HG02870 (cell line): ENCODE data around the gene ST3GAL5.
A peak's percentile ranks its signal among the peaks of the same experiment; 100 is the strongest.
"Not testable (repeated sequence)": the region's sequence is repeated elsewhere in the genome, so short reads cannot be mapped to it uniquely, and the experiment has no call there.

ENCODE experiments used
- ATAC-seq: cut with Tn5 transposase; IDR thresholded peaks from one replicate; pipeline ENCODE4 v1.9.1; 2021; ENCODE audit warnings: mild to moderate bottlenecking, moderate library complexity; ENCODE audit not compliant: unreplicated experiment

ST3GAL5 gene

GRCh38 chr2:85840091-85840490, 48.7 kb downstream of the ST3GAL5 start:
- ATAC-seq = no peak

DNA sequence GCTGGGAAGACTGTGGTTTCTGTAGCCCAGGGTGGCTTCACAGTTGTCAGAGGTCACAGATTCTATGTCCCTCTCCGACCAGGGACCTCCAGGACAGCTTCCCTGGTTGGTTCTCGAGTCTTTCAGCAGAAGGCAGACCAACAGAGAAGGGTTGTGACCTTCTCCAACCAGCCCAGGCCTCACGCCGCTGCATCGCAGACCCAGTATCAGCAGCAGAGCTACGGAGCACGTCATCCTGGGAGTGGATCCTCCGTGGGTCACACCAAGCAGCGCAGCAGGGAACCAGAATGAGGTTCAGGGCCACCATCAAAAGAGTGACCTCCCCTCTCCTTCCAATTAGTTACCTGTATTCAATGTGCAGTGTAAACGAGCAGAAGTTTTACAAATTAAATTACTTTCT, 49.3 kb downstream of the ST3GAL5 start:
- ATAC-seq = no peak

- no peak for ATAC-seq
These were observed 50.1 kb downstream of the ST3GAL5 start for GRCh38 chr2:85838641-85839040.

GRCh38 chr2:85838181-85838580, 50.6 kb downstream of the ST3GAL5 start:
- no peak for ATAC-seq

- ATAC-seq = no peak
These were observed 54.3 kb downstream of the ST3GAL5 start for GRCh38 chr2:85834466-85834865.

DNA sequence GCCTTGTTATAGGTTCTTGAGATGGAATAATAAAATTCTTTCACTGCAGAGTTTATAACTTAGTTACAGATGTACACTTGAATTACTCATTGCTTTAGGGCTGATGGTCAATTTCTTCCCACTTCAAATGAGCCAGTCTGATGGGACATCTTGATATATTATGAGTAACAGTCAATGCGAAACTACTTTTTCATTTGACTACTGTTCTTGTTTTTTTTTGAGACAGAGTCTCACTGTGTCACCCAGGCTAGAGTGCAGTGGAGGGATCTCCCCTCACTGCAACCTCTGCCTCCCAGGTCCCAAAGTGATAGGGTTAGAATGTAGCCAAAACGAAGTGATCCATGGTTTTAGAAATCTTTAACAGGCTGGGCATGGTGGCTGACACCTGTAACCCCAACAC, 57.1 kb downstream of the ST3GAL5 start:
- ATAC-seq = no peak

DNA sequence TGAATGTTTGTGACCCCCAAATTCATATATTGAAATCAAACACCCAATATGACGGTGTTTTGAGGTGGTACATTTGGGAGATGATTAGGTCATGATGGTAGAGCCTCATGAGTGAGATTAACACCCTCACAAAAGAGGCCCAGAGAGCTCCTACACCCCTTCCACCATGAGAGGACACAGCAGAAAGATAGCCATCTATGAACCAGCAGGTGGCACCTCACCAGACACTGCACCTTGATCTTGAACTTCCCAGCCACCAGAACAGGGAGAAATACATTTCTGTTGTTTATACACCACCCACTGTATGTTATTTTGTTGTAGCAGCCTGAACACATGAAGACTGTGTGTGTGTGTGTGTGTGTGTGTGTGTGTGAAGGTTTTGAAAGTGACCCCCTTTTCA, 58.1 kb downstream of the ST3GAL5 start:
- no peak for ATAC-seq

DNA sequence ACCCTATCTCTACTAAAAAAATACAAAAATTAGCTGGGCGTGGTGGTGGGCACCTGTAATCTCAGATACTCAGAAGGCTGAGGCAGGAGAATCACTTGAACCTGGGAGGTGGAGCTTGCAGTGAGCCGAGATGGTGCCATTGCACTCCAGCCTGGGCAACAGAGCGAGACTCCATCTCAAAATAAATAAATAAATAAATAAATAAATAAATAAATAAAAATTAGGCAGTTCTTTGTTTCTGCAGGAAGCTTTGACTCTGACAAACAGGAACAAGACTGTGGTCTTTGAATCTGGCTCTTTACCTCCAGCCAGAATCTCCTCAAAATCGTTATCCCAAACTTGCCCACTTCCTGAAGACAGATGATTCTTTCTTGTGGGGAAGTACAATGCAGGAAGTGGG, 59.4 kb downstream of the ST3GAL5 start:
- ATAC-seq = not testable (repeated sequence)

GRCh38 chr2:85828725-85829124, 60.1 kb downstream of the ST3GAL5 start:
- ATAC-seq = no peak

GRCh38 chr2:85827879-85828569, 60.8 kb downstream of the ST3GAL5 start:
- no peak for ATAC-seq

- ATAC-seq = peak; percentile 66
These were observed 61.6 kb downstream of the ST3GAL5 start for GRCh38 chr2:85826990-85827878.

DNA sequence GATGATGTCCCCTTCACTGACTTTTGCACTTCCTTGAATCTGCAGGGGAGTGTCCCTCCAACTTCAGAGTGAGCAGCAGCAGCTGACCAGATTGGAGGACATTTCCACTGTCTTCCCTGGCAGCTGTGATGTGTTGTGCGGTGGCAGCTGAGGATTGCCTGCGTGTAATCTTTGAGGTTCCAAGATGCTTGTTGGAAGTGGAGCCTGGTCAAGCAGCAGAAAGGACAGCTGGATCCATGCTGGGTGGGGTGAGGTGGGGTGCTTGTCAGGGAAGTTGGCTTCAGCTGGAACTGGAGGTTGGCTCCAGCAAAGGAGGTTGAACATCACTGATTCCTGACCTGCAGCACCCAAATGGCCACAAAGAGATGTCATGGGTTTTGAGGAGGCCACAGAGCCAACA, 64.8 kb downstream of the ST3GAL5 start:
- ATAC-seq = no peak

GRCh38 chr2:85822766-85823165, 66.0 kb downstream of the ST3GAL5 start:
- ATAC-seq = no peak

DNA sequence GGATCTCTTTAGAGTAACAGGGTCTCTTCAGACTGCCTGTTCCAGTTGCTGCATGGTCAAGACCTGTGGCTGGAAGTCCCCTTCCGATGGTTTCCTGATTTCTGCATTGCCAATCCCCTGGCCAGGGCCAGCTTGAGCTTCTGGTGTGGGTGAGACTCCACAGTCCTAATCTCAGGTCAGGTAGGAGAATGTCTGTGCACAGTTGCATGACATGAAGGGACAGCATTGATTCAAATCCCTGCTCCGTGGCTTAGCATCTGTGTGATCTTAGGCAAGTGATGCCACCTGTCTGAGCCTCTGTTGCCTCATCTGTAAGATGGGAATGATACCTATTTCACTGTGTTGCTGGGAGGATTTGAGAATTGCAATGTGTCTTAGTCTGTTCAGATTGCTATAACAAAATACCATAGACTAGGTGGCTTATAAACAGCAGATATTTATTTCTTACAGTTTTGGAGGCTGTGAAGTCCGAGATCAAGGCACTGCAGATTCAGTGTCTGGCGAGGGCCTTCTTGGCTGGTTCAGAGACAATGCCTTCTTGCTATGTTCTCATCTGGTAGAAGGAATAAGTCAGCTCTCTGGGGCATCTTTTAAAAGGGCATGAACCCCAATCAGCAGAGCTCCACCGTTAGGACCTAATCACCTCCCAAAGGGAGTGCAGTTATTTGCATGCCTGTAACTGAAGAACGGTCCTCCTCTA, 68.8 kb downstream of the ST3GAL5 start:
- no peak for ATAC-seq

GRCh38 chr2:85814802-85815550, 73.8 kb downstream of the ST3GAL5 start:
- no peak for ATAC-seq

GRCh38 chr2:85813982-85814801, 74.6 kb downstream of the ST3GAL5 start:
- peak; percentile 66 for ATAC-seq

DNA sequence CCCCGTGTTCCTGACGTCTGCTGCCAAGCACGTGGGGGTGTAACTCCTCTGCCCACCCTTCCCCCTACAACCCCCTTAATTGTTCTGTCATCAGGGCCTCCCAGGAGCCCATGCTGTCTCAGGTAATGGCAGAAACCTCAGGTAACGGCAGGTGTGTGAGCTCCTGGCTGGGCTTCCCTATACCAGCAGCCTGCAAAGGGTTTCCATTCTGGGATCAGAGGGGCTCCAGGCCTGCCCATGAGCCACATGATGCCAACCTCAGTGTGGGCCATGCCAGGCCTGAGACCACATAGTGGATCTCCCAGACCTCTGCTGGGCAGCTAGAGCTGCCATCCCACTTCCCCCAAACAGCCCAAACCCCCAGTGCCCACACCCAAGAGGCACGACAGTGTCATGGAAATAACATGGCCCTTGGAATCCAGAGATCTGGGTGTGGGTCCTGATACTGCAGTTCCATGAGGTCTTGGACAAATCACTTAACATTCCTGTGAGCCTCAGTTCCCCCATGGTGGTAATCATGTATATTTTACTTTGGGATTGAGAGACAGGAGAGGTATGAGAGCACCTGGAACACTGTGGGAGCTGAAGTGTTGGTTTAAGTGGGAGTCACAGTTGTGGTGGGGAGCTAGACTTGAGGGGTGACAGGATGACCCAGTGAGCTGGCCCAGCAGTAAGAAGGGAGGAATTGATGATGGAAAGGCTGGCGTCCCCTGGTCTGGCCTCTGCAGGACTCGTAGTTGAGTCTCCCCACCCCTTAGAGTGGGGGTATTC, 75.4 kb downstream of the ST3GAL5 start:
- no peak for ATAC-seq

GRCh38 chr2:85812094-85812735, 76.6 kb downstream of the ST3GAL5 start:
- no peak for ATAC-seq
